ENCODE measurements around the gene SRM. TPM values are rescaled to one million over a fixed set of nuclear protein-coding genes. Genes with fewer than 3 reads are reported as not detected.
"Not testable (repeated sequence)": the region's sequence is repeated elsewhere in the genome, so short reads cannot be mapped to it uniquely, and the experiment has no call there.

SRM gene
- polyA plus RNA-seq, 1 experiment: 75.2 TPM

DNA sequence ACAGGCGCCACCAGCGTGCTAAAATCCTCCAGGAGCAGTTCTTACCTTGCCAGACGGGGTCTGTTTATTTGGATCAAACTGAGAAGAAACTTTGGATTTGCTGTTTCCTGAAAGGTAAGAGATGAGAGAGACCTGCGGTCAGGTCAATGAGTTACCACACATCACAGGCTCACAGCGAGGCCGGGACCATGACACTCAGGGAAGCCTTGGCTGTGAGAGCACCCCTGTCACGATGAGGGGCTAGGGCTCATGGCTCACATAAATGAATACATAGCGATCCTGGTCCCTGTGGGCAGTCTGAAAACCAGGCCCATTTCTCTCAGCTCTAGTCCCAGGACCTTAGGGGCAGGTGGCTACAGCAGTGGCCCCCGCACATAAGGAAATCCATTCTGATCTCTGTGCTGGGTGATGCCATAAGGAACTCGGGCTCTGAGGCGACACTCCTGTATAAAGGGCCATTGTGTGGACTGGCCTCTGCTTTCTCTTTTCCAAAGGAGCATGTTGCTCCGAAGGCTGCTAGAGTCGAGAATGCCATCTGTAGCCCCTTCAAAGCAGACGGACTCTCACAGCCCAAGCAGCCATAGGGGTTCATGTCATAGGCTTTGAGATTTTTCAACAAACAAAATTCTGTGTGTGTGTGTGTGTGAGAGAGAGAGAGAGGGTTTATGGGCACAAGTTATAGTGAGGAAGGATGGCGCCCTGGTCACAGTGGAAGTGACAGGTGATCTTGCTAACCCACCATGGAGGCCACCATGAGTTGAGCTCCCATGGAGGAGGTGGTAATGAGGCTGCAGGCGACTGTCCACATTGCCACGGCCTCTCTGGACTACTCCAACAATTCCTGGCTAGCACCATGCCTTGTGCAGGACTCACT is 9.0 kb upstream of the SRM start:
- peaks cover 43% of the 10 kb centered on the region for H3K36me3 ChIP-seq (ENCODE audit: control insufficient read depth, insufficient read depth, low read length)
- POLR2A ChIA-PET: no interaction called here
- CTCF ChIA-PET: no interaction called here

DNA sequence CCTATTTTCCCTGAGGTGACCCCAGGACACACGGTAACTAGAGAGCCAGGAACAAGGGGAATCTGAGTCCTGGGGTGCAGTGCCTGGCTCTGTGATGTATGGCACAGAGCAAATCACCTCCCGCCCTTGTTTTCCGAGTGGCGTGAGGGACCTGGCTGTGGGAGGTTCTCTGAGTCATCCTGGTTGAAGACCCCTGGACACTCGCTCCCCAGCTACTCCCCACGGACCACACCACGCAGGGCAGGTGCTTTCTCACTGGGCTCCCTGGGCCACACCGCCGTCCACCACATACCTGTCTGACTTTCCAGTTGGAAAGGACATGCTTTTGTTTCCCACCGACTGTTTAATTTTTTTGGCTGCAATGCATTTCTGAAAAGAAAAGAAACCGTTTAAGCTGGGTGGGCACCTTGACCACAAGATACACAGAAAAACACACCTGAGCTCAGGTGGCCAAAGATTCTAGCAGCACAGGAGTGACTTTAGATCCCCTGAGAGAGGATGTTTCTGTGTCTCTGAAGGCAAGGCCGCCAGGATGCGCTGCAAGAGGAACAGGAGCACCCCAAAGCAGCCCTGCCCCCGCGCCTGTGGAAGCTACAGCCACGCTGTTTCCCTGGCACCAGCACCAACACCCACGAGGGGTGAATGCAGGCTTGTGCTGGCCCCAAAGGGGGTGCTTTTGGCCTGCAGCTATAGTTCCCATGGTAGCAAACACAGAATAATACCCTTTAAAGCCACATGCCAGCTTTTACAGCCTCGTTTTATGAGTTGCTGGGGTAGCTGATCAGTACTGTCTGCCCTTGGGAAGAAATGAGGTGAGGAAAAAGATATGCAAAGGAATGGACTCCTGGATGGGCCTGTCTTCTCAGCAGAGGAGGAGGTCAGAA is 8.1 kb upstream of the SRM start:
- no peaks in the 10 kb centered on the region for H3K27me3 ChIP-seq (ENCODE audit: control insufficient read depth, insufficient read depth, low read length)
- CTCF ChIA-PET: interaction anchor here (1.8 kb wide), 1 partner anchor 30 kb away, joined by 6 read pairs; no protein-coding TSS in a partner anchor
- peaks cover 47% of the 10 kb centered on the region for H3K36me3 ChIP-seq (ENCODE audit: control insufficient read depth, insufficient read depth, low read length)
- no peak overlapping the region for H3K4me3 ChIP-seq (ENCODE audit: low read depth, low read length)
- TF ChIP-seq, protein P1, sequence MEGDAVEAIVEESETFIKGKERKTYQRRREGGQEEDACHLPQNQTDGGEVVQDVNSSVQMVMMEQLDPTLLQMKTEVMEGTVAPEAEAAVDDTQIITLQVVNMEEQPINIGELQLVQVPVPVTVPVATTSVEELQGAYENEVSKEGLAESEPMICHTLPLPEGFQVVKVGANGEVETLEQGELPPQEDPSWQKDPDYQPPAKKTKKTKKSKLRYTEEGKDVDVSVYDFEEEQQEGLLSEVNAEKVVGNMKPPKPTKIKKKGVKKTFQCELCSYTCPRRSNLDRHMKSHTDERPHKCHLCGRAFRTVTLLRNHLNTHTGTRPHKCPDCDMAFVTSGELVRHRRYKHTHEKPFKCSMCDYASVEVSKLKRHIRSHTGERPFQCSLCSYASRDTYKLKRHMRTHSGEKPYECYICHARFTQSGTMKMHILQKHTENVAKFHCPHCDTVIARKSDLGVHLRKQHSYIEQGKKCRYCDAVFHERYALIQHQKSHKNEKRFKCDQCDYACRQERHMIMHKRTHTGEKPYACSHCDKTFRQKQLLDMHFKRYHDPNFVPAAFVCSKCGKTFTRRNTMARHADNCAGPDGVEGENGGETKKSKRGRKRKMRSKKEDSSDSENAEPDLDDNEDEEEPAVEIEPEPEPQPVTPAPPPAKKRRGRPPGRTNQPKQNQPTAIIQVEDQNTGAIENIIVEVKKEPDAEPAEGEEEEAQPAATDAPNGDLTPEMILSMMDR (IDR thresholded peaks at IDR 0.05; ENCODE audit: insufficient read depth, low read depth, low read length): no peak
- no peak for DNase-seq (ENCODE audit: low read depth)
- POLR2A ChIA-PET: no interaction called here

More for the DNA sequence above, 9.0 kb upstream of the SRM start:
- DNase-seq (ENCODE audit: low read depth): no peak
- Histone ChIP-seq H3K27me3 (ENCODE audit: control insufficient read depth, insufficient read depth, low read length) (no peaks in the 10 kb centered on the region), H3K4me3 (ENCODE audit: low read depth, low read length) (no peak overlapping the region)
- TF ChIP-seq, protein P1 (IDR thresholded peaks at IDR 0.05; ENCODE audit: insufficient read depth, low read depth, low read length): no peak

DNA sequence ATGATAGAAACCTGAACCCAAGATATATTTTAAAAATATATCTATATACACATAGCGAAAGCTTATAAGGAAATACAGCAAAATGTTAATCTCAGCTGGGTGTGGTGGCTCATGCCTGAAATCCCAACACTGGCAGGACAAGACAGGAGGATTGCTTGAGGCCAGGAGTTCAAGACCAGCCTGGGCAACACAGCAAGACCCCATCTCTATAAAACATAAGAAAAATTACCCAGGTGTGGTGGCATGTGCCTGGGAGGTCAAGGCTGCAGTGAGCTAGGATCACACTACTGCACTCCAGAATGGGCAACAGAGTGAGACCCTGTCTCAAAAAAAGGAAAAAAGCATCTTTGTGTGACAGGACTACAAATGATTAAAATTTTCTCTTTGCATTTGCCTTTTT is 6.0 kb upstream of the SRM start:
- TF ChIP-seq, protein P1 (IDR thresholded peaks at IDR 0.05; ENCODE audit: insufficient read depth, low read depth, low read length): no peak
- peaks cover 34% of the 10 kb centered on the region for H3K36me3 ChIP-seq (ENCODE audit: control insufficient read depth, insufficient read depth, low read length)
- H3K4me3 ChIP-seq (ENCODE audit: low read depth, low read length): no peak overlapping the region
- DNase-seq (ENCODE audit: low read depth): no peak
- ChIA-PET CTCF (interaction anchor here (0.7 to 1.8 kb wide), 4 partner anchors 28 to 450 kb away, joined by 3 to 6 read pairs (median 4); no protein-coding TSS in a partner anchor), POLR2A (no interaction called here)
- H3K27me3 ChIP-seq (ENCODE audit: control insufficient read depth, insufficient read depth, low read length): no peaks in the 10 kb centered on the region

DNA sequence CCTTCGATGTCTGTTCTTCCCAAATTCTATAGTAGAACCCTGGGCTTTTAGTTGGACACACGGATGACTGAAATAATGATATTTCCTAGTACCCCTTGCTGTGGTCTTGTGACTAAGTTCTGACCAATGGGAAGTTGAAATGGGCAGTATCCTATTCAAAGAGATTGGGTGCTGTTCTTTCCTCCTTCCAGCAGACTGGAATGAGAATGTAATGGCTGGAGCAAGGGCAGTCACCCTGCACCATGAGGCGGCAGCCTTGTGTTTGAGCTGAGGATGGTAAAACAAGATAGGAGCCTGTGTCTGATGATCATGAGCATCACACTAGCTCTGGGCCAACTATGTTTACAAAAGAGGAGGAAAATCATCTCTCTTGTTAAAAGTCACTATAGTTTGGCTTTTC is 5.1 kb upstream of the SRM start:
- TF ChIP-seq, protein P1 (IDR thresholded peaks at IDR 0.05; ENCODE audit: insufficient read depth, low read depth, low read length): no peak
- Histone ChIP-seq H3K4me3 (ENCODE audit: low read depth, low read length) (no peak overlapping the region), H3K36me3 (ENCODE audit: control insufficient read depth, insufficient read depth, low read length) (peaks cover 31% of the 10 kb centered on the region), H3K27me3 (ENCODE audit: control insufficient read depth, insufficient read depth, low read length) (no peaks in the 10 kb centered on the region)
- CTCF ChIA-PET: interaction anchor here (0.6 to 0.8 kb wide), 2 partner anchors 28 to 119 kb away, joined by 3 read pairs; no protein-coding TSS in a partner anchor
- POLR2A ChIA-PET: no interaction called here
- no peak for DNase-seq (ENCODE audit: low read depth)

DNA sequence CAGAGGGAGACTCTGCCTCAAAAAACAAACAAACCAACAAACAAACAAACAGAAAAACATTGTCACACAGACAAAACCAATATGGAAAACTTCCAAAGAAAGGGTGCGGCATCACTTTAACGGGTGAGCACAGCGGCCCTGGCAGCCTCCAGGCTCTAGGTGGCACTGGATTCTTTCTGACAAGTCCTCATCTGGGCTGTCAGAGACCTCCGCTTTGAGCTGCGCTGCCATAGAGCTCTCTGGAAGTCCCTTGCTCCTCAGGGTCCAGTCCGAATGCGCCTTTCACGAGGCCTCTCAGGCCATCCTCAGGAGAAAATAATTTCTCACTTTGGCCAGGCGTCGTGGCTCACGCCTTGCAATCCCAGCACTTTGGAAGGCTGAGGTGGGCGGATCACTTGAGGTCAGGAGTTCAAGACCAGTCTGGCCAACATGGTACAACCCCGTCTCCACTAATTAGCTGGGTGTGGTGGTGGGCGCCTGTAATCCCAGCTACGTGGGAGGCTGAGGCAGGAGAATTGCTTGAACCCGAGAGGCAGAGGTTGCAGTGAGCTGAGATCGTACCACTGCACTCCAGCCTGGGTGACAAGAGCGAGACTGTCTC is 4.2 kb upstream of the SRM start:
- DNase-seq (ENCODE audit: low read depth): not testable (repeated sequence)

More for the DNA sequence above, 4.2 kb upstream of the SRM start:
- CTCF ChIA-PET: interaction anchor here (1.5 kb wide), 1 partner anchor 177 kb away, joined by 3 read pairs; no protein-coding TSS in a partner anchor
- POLR2A ChIA-PET; H3K27me3 ChIP-seq (ENCODE audit: control insufficient read depth, insufficient read depth, low read length); H3K4me3 ChIP-seq (ENCODE audit: low read depth, low read length): not testable (repeated sequence)
- H3K36me3 ChIP-seq (ENCODE audit: control insufficient read depth, insufficient read depth, low read length): peaks cover 28% of the 10 kb centered on the region

All from BJ (cell line).